NCI-H128 (cell line): ENCODE results near the gene VPS13A.

Source experiments
- DNase-seq: peaks from one replicate; lab custom pipeline; 2025; ENCODE audit not compliant: unreplicated experiment; lab: John Stamatoyannopoulos, UW

The VPS13A gene

GRCh38 chr9:77454663-77455062 is 277.3 kb downstream of the VPS13A start:
- no peak for DNase-seq

- DNase-seq, result no peak
These were observed 278.1 kb downstream of the VPS13A start for GRCh38 chr9:77455312-77455927.

DNA sequence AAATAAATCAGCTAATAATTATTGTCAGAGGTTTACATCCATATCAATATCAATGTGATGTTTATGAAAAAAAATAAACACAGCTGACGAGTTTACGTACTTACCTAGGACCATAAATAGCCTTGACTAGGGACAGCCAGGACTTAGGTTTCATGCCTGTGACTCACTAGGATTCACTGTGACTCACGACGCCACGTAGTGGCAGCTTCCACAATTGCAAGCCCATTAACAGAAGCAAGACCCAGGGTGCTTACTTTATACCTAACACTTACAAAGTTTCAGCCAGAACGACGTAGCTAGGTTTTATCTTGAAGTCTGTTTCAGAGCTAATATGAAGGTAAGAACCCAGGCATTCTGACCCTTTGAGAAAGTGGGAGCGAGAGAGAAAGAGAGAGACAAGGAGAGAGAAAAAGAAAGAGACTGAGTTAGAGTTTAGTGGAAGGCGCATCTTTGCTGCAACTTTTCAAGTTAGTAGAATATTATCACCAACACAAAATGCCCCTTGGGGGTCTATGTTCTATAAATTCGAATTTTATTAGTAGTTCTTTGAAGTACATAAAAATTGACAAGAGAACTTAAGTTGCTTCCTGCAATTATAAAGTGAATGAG is 279.6 kb downstream of the VPS13A start:
- DNase-seq, result peak; percentile 70

- DNase-seq, result peak; percentile 37
These were observed 280.7 kb downstream of the VPS13A start for GRCh38 chr9:77457916-77458592.

GRCh38 chr9:77460938-77461337 is 283.6 kb downstream of the VPS13A start:
- no peak for DNase-seq

- no peak for DNase-seq
These were observed 284.7 kb downstream of the VPS13A start for GRCh38 chr9:77462066-77462465.

DNA sequence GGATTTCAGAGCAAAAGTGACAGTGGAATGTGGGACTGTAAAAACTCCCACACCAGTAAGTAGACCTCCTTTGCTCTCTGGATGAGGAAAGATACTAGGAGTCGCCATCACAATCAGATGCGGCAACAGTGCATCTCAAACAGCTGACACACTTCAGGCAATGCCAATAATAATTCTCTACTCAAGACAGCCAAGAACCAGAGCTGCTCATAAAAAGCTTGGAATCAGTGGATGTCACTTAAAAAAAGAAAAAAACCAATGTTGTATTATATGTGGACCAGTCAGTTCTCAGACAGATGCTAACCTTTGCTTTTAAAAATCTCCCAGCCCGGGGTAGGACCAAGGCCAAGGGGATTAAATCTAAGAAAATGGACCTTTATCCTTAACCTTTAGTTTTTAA is 285.8 kb downstream of the VPS13A start:
- DNase-seq, result no peak

DNA sequence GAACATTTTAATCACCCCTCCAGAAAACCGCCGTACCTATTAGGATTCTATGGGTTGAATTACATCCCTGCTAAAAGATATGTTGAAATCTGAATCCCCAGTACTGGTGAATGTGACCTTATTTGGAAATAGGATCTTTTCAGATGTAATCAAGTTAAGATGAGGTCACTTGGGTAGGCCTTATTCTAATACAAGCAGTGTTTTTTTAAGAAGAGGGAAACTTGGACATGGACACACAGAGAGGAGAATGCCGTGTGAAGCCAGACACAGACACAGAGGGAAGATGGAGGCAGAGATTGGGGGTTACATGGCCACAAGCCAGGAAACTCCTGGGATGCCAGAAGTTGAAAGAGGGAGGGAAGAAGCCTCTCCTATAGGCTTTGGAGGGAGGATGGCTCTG is 287.3 kb downstream of the VPS13A start:
- DNase-seq, result no peak

- DNase-seq, result no peak
These were observed 292.3 kb downstream of the VPS13A start for GRCh38 chr9:77469515-77470231.
